Erythroblast (primary cell): Measurements from ENCODE around the gene LDLRAP1.
A peak's percentile ranks its signal among the peaks of the same experiment; 100 is the strongest.
"Not testable (repeated sequence)": the region's sequence is repeated elsewhere in the genome, so short reads cannot be mapped to it uniquely, and the experiment has no call there.

Experiments
- DNase-seq, 2 experiments: peaks; one replicate each; lab custom pipeline; 2025; lab: John Stamatoyannopoulos, UW
- GATA1 ChIP-seq: IDR thresholded peaks from 2 replicates; pipeline ENCODE4 v1.6.1; 2011; ENCODE audit warnings: low read depth, mild to moderate bottlenecking, control low read depth, low read length, moderate library complexity
- POLR2A ChIP-seq: IDR thresholded peaks from 2 replicates; pipeline ENCODE4 v1.6.1; 2011; ENCODE audit warnings: mild to moderate bottlenecking, low read length

Gene LDLRAP1, protein sequence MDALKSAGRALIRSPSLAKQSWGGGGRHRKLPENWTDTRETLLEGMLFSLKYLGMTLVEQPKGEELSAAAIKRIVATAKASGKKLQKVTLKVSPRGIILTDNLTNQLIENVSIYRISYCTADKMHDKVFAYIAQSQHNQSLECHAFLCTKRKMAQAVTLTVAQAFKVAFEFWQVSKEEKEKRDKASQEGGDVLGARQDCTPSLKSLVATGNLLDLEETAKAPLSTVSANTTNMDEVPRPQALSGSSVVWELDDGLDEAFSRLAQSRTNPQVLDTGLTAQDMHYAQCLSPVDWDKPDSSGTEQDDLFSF

DNA sequence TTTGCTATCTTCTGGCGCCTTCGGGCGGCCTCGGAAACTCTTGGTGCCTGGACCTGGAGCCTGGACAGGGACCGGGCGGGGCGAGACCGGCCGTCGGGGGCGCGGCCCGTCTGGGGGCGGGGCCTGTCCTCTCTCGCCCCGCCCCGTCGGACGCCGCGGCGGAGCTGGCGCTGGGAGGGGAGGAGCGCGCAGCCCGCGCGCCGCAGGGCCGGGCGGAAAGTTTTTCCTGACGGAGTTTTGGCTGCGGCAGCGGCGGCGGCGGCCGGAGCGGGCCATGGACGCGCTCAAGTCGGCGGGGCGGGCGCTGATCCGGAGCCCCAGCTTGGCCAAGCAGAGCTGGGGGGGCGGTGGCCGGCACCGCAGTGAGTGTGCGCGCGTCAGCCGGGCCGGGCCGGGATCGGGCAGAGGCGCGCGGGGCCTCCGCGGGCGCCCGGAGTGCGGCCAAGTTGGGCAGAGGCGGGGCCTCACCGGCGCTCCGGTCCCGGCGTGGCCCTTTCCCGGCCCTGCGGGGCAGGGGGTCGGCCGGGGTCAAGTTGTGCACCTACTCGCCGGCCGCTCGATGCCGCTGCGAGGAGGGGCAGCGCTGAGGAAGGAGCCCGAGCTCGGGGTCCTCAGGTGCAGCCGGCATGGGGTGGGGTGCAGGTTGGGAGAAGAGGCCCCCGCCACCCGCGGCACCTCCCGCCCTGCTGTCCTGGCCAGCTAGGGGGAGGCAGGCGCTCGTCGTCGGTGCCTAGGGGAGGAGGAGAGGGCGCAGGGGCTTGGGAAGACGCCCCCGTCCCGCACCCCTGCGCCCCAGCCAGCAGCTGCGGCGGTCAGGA lies at the start of gene LDLRAP1:
Gene LDLRAP1, plus strand, starts transcription at position 182 of the 818 bp plus-strand sequence. Its CDS starts 93 bp downstream, at position 275.
- TF ChIP-seq GATA1 (no peak), POLR2A (peak; percentile 34)
- peak in 1 of 2 experiments; percentile 90 for DNase-seq

DNA sequence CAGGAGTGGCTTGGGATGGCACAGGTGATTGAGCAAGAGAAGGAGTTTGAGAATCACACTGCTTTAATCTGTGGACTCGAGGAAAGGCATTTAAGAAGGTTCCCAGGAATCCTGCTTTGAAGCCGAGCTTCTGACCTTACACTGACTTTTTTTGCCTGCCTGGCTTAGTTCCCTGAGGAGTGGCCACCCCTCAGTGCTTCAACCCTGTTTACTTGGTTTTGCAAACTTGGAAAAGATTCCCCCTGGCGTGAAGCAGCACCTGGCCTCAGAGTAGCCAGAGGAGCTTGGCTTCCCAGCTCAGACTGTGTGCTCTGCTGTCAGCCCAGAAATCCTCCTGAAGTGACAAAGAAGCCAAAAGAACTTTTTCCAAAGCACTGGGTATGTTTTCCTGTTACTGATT lies 48.5 kb upstream of the LDLRAP1 start:
- DNase-seq = no peak
- no peak for TF ChIP-seq GATA1
- no peak for TF ChIP-seq POLR2A

DNA sequence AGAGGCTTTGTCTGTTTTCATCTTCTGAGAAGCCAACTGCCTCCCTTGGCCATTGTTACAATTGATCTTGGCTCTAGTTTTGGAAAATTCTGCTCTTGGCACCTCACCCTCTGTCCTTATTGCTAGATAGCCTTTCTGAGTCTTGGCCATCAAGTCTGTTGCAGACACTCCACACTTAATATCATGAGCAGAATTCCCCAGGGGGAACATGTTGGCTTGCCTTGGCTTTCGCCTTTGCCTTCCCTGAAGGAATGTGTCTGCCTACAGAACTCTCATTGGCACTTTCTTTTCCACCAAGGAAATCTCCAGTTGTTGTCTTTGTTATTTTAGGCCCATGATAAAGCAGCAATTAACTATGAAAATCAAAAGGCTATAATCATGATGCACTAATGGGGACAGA lies 42.7 kb upstream of the LDLRAP1 start:
- no peak for TF ChIP-seq GATA1
- no peak for TF ChIP-seq POLR2A
- DNase-seq = no peak

DNA sequence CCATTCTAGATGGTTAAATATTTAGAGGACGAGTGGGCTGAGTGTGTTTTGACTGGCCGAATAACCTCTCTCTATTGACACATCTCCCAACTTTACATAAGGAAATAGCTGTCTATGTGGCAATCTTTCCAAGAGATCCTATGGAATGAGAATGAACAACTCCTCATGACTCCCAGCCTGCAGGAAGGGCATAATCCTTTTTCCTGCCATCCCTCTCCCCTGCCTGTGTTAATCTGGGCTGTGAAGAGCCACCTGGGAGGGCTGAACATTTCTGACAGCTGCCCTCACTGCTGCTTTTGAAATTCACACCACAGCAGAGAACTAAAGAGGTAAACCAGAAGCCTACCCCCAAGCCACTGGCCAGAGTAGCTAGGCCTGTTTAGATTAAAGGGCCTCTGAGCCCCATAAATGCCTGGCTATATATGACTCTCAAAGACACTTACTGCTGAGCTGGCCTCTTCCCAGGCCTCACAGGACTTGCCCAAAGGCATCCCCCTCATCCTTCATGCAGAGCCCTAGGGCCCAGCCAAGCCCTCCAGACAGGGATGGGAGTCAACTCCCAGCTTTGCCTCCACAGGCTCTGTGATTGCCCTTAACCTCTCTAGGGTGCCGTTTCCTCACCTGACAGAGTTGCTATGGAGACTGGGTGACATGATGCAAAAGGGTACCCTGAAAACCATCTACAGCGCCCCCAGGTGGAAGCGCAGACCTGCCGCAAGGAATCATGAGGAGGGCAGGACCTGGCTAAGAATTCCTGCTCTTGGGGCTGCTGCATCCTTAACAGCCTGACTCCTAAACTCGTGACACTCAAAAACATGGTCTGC lies 42.0 kb upstream of the LDLRAP1 start:
- DNase-seq = peak in 1 of 2 experiments; percentile 48
- TF ChIP-seq GATA1 = no peak
- no peak for TF ChIP-seq POLR2A

DNA sequence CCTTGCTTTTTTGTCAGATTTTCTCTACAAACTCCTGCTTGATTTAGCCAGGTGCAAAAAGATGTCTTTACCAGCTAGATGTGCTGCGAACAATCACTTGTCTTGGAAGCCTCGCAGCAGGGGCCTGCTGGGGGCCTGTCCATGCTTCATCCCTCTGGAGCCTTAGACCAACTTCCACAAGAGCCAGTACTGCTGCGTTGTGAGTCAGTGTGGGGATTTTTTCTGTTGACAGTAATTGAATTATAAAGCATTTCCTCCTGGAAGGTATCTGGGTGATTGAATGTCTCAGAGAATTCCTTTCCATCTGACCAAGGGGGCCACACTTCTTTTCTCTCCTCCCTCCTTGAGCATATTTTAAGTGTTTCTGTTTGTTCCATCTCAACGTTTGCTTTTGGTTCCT lies 40.4 kb upstream of the LDLRAP1 start:
- TF ChIP-seq POLR2A = no peak
- no peak for TF ChIP-seq GATA1
- DNase-seq = no peak

DNA sequence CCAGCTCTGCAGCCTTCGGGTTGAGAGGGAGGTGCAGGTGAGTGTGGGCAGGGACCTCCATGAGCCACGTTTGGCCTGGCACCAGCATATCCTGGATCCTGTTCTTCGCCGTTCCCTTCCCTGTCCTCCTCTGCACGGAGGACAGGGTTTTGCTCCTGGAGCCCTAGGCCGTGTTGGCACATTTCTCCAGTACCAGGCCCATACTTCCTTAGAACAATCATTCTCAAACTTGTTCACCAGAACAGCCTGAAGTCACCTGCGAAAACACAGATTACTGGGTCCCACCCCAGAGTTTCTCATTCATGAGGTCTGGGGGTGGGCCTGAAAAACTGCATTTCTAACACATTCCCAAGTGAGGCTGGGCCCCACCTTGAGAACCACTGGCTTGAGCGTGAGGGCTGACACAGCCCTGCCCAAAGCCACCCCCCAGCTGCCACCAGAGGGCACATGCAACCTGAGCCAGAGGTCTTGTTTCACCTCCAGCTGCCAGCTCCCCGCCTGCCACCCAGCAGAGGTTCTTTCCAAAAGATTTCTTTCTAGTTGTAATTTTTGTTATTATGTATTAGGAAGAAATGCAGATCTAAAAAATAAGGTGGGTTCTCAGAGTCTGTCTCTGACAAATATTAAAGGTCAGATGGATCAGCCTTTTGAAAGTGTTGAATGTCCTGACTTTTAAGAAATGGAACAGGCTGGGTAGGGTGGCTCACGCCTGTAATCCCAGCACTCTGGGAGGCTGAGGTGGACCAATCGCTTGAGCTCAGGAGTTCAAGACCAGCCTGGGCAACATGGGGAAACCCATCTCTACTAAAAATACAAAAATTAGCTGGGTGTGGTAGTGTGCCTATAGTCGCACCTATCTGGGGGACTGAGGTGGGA lies 39.6 kb upstream of the LDLRAP1 start:
- TF ChIP-seq GATA1 (no peak), POLR2A (no peak)
- peak in 1 of 2 experiments; percentile 42 for DNase-seq

DNA sequence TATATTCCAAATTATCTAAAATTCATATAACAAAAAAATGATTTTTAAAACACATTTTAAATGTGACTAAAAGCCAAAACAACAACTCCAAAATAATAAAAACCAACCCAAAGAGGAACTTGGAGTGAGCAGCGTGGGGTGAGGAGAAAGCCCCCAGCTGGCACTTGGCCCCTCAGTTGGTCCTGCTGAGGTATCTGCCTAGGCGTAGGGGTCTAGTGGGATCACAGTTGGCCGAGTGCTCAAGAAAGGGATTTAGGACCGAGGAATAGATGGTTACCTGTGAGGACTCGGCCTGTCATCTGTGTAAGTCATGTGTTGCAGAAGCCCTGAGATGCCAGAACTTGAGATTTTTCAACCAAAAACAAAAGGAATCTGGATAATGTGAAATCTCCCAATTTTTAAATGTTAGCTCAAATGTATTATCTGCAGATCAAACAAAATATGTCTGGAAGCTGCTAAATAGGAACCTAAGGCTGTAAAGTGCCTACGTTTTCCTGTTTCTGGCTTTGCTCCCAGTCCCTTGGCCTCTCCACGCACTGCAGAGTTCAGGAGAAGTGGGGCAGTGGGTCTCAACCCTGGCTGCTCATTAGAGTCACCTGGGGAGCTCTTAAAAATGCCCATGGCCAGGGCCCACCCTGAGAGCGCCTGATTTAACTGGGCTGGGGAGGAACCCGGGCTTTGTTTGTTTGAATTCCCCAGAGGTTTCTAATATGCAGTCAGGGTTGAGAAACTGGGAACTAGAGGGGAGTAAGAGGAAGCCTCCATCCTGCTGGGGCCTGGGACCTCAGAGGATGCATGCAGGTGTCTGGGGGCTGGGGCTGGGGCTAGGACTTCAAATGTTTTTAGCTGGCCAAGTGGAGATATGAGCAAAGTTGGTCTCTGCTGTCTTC lies 38.5 kb upstream of the LDLRAP1 start:
- TF ChIP-seq GATA1 (no peak), POLR2A (no peak)
- DNase-seq = no peak

DNA sequence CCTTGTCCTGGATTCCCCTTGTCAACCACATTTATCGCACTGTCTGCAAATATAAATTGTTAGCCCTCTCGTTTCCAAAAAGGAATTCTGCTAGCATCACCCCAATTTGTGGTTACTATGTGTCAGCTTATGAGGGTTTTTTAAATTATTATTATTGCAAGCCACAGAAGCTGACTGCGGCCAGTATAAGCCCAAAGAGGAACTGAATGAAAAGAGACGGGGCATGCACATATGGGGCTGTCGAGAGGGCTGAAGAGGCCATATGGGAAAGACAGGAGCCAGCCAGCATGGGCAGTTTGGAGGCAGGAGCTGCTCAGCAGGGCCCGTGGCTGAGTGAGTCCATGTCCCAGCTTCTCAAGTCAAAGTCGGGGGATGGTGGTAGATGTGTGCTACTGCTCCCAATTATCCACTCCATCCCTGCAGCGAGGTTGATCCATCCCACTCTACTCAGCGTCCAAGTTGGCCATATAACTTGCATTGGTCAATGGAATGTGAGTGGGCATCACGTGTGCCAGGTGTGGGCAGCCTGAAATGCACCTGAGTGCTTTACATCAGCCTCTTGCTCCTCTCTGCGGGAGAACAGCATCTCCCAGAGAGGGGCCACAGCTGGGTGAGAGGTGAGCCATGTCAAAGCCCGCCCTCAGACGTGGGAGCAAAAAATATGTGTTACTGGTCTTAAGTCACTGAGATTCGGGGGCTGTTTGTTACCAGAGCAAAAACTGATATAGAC lies 37.6 kb upstream of the LDLRAP1 start:
- no peak for TF ChIP-seq POLR2A
- TF ChIP-seq GATA1 = no peak
- DNase-seq = peak in 1 of 2 experiments; percentile 23

DNA sequence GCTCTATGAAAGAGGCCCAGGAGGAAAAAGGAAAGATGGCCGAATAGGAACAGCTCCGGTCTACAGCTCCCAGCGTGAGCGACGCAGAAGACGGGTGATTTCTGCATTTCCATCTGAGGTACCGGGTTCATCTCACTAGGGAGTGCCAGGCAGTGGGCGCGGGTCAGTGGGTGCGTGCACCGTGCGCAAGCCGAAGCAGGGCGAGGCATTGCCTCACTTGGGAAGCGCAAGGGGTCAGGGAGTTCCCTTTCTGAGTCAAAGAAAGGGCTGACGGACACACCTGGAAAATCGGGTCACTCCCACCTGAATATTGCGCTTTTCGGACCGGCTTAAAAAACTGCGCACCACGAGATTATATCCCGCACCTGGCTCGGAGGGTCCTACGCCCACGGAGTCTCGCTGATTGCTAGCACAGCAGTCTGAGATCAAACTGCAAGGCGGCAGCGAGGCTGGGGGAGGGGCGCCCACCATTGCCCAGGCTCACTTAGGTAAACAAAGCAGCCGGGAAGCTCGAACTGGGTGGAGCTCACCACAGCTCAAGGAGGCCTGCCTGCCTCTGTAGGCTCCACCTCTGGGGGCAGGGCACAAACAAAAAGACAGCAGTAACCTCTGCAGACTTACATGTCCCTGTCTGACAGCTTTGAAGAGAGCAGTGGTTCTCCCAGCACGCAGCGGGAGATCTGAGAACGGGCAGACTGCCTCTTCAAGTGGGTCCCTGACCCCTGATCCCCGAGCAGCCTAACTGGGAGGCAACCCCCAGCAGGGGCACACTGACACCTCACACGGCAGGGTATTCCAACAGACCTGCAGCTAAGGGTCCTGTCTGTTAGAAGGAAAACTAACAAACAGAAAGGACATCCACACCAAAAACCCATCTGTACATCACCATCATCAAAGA lies 36.6 kb upstream of the LDLRAP1 start:
- not testable (repeated sequence) for DNase-seq

DNA sequence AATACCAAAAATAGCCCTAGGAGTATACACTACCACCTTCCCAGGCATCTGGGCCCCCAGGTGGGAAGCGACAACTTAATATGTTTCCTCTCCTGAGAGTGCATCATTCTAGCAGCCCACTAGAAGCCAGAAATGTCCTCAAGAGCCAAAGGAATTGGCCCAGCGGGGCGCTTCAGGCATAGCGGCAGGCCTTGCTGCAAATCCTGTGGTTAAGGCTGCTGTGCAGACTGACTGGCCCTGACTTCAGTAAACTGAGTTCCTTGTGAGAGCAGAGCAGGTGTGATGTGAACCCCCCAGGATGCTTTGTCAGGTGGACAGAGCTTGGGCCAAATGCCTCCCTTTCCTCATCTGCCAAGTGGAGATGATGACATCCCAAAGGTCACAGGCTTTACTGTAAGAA lies 29.7 kb upstream of the LDLRAP1 start:
- TF ChIP-seq GATA1 (no peak), POLR2A (no peak)

DNA sequence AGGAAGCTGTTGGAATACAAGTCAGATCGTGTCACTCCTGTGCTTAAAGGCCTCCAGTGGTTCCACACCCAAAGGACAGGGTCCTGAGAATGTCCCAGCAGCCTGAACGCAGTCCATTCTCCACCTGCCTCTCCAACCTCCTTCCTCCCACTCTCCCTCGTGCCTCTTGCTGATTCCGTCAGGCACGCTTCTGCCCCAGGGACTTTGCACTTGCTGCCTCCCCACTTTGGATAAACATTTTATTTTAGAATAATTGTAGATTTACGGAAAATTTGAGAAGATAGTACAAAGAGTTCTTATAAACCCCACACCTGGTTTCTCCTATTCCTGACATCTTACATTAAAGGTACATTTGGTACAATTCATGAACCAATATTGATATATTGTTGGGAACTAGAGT lies 28.4 kb upstream of the LDLRAP1 start:
- DNase-seq = no peak
- TF ChIP-seq GATA1 = no peak
- no peak for TF ChIP-seq POLR2A

More for the DNA sequence above, 29.7 kb upstream of the LDLRAP1 start:
- no peak for DNase-seq

DNA sequence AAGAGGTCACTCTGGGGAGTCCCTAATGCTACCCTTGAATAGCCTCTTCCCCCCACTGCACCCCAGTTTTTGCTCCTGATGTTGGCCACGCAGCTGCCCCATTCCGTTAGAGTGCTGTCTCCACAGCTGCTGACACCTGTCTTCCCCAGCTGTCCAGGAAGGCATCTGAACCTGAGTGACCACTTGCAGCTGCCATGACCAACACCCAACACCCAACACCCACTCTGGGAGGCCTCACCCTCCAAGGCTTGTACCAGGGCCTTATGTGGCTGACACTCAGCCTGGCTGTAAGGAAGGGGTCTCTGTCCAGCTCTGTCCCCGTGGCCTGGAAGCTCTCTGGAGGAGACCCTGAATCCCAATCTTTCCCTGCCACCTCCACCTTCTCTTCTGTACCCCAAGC lies 26.7 kb upstream of the LDLRAP1 start:
- DNase-seq = no peak
- TF ChIP-seq GATA1 (no peak), POLR2A (no peak)
